ENCODE measurements around the gene DOCK9. TPM values are rescaled to one million over a fixed set of nuclear protein-coding genes. Genes with fewer than 3 reads are reported as not detected.
"Not testable (repeated sequence)": the region's sequence is repeated elsewhere in the genome, so short reads cannot be mapped to it uniquely, and the experiment has no call there.

Gene DOCK9
- polyA plus RNA-seq, 3 donors = 0.01 TPM; not detected in 2

GRCh38 chr13:98755729-98756128, 222.1 kb downstream of the DOCK9 start:
- H3K27ac ChIP-seq (ENCODE audit: low read depth in 1 of 2, low read length in 2 of 2) = no peak overlapping the region
- intact Hi-C loops (cut with micrococcal nuclease) = no loop called here
- H4K20me1 ChIP-seq (ENCODE audit: insufficient read depth, low read length) = no peaks in the 10 kb centered on the region
- no peaks in the 10 kb centered on the region for H3K79me2 ChIP-seq (ENCODE audit: insufficient read depth, low read length)
- H3K4me3 Mint-ChIP-seq = no peak overlapping the region
- no peak overlapping the region for H3K9ac ChIP-seq (ENCODE audit: insufficient read depth, low read length, poor library complexity, severe bottlenecking)
- H2AFZ ChIP-seq (ENCODE audit: insufficient read depth, low read depth, low read length, poor library complexity, severe bottlenecking) = no peak overlapping the region
- TF ChIP-seq CTCF (IDR thresholded peaks at IDR 0.05) = no peak
- H3K36me3 ChIP-seq (replicated peaks in 1 of 2; ENCODE audit: control insufficient read depth in 1 of 2, insufficient read depth in 2 of 2, low read length in 2 of 2) = no peaks in the 10 kb centered on the region
- peaks cover 37 to 43% (median 39%) of the 10 kb centered on the region in 3 donors for H3K27me3 Mint-ChIP-seq (ENCODE audit: low read depth in 3 of 3)
- no peaks in the 10 kb centered on the region for H3K4me1 ChIP-seq (ENCODE audit: control insufficient read depth in 1 of 2, insufficient read depth in 2 of 2, low read length in 2 of 2)
- no peak overlapping the region for H3K4me3 ChIP-seq (replicated peaks in 1 of 3; ENCODE audit: low read depth in 2 of 3, low read length in 3 of 3)
- no peak overlapping the region for H3K4me2 ChIP-seq (replicated peaks; ENCODE audit: extremely low read depth, low read length, poor library complexity, severe bottlenecking)
- peaks cover 21 to 32% of the 10 kb centered on the region in 2 donors for H3K27me3 ChIP-seq (ENCODE audit: control insufficient read depth in 2 of 2, insufficient read depth in 2 of 2, low read length in 2 of 2)
- peaks cover 16 to 32% (median 29%) of the 10 kb centered on the region in 7 donors for H3K9me3 Mint-ChIP-seq
- DNase-seq = no peak
- peaks cover 0 to 4% of the 10 kb centered on the region in 2 donors for H3K36me3 Mint-ChIP-seq
- no peak overlapping the region for H3K27ac Mint-ChIP-seq
- WGBS (ENCODE audit: insufficient coverage) = 88% methylated on average over 5 of the region's 9 CpGs
- peaks cover 11 to 20% of the 10 kb centered on the region in 2 donors for H3K9me3 ChIP-seq (replicated peaks in 1 of 2; ENCODE audit: control insufficient read depth in 1 of 2, insufficient read depth in 1 of 2, low read length in 2 of 2)
- no peaks in the 10 kb centered on the region for H3K4me1 Mint-ChIP-seq

GRCh38 chr13:98755116-98755515, 222.7 kb downstream of the DOCK9 start:
- H3K9me3 Mint-ChIP-seq = peaks cover 16 to 28% (median 25%) of the 10 kb centered on the region in 7 donors
- 83% methylated on average over 2 of the region's 2 CpGs for WGBS (ENCODE audit: insufficient coverage)
- Histone ChIP-seq H3K9me3 (replicated peaks in 1 of 2; ENCODE audit: control insufficient read depth in 1 of 2, insufficient read depth in 1 of 2, low read length in 2 of 2) (peaks cover 8 to 20% of the 10 kb centered on the region in 2 donors), H3K4me1 (ENCODE audit: control insufficient read depth in 1 of 2, insufficient read depth in 2 of 2, low read length in 2 of 2) (no peaks in the 10 kb centered on the region), H3K4me3 (replicated peaks in 1 of 3; ENCODE audit: low read depth in 2 of 3, low read length in 3 of 3) (no peak overlapping the region), H3K4me2 (replicated peaks; ENCODE audit: extremely low read depth, low read length, poor library complexity, severe bottlenecking) (no peak overlapping the region), H3K27me3 (ENCODE audit: control insufficient read depth in 2 of 2, insufficient read depth in 2 of 2, low read length in 2 of 2) (peaks cover 21 to 37% of the 10 kb centered on the region in 2 donors), H2AFZ (ENCODE audit: insufficient read depth, low read depth, low read length, poor library complexity, severe bottlenecking) (no peak overlapping the region), H3K36me3 (replicated peaks in 1 of 2; ENCODE audit: control insufficient read depth in 1 of 2, insufficient read depth in 2 of 2, low read length in 2 of 2) (no peaks in the 10 kb centered on the region), H3K9ac (ENCODE audit: insufficient read depth, low read length, poor library complexity, severe bottlenecking) (no peak overlapping the region), H3K27ac (ENCODE audit: low read depth in 1 of 2, low read length in 2 of 2) (no peak overlapping the region), H4K20me1 (ENCODE audit: insufficient read depth, low read length) (no peaks in the 10 kb centered on the region), H3K79me2 (ENCODE audit: insufficient read depth, low read length) (no peaks in the 10 kb centered on the region)
- TF ChIP-seq CTCF (IDR thresholded peaks at IDR 0.05) = no peak
- intact Hi-C loops (cut with micrococcal nuclease) = no loop called here
- H3K4me3 Mint-ChIP-seq = peak overlapping the region in 1 of 2 donors; percentile 2
- peaks cover 42 to 49% (median 43%) of the 10 kb centered on the region in 3 donors for H3K27me3 Mint-ChIP-seq (ENCODE audit: low read depth in 3 of 3)
- peaks cover 0 to 4% of the 10 kb centered on the region in 2 donors for H3K36me3 Mint-ChIP-seq
- no peak for DNase-seq
- H3K27ac Mint-ChIP-seq = no peak overlapping the region
- no peaks in the 10 kb centered on the region for H3K4me1 Mint-ChIP-seq

GRCh38 chr13:98754468-98754867, 223.4 kb downstream of the DOCK9 start:
- H3K4me1 Mint-ChIP-seq; H4K20me1 ChIP-seq (ENCODE audit: insufficient read depth, low read length); H3K4me3 ChIP-seq (replicated peaks in 1 of 3; ENCODE audit: low read depth in 2 of 3, low read length in 3 of 3); DNase-seq; H2AFZ ChIP-seq (ENCODE audit: insufficient read depth, low read depth, low read length, poor library complexity, severe bottlenecking); H3K4me1 ChIP-seq (ENCODE audit: control insufficient read depth in 1 of 2, insufficient read depth in 2 of 2, low read length in 2 of 2); H3K4me2 ChIP-seq (replicated peaks; ENCODE audit: extremely low read depth, low read length, poor library complexity, severe bottlenecking); intact Hi-C loops (cut with micrococcal nuclease); H3K27ac ChIP-seq (ENCODE audit: low read depth in 1 of 2, low read length in 2 of 2); H3K79me2 ChIP-seq (ENCODE audit: insufficient read depth, low read length); H3K9ac ChIP-seq (ENCODE audit: insufficient read depth, low read length, poor library complexity, severe bottlenecking); H3K4me3 Mint-ChIP-seq; H3K27ac Mint-ChIP-seq; H3K36me3 ChIP-seq (replicated peaks in 1 of 2; ENCODE audit: control insufficient read depth in 1 of 2, insufficient read depth in 2 of 2, low read length in 2 of 2); H3K36me3 Mint-ChIP-seq: not testable (repeated sequence)
- Mint-ChIP-seq H3K27me3 (ENCODE audit: low read depth in 3 of 3) (peaks cover 44 to 54% (median 46%) of the 10 kb centered on the region in 3 donors), H3K9me3 (peaks cover 14 to 23% (median 19%) of the 10 kb centered on the region in 7 donors)
- H3K9me3 ChIP-seq (replicated peaks in 1 of 2; ENCODE audit: control insufficient read depth in 1 of 2, insufficient read depth in 1 of 2, low read length in 2 of 2) = peaks cover 5 to 20% of the 10 kb centered on the region in 2 donors
- WGBS (ENCODE audit: insufficient coverage) = 100% methylated on average over 1 of the region's 4 CpGs
- peaks cover 21 to 40% of the 10 kb centered on the region in 2 donors for H3K27me3 ChIP-seq (ENCODE audit: control insufficient read depth in 2 of 2, insufficient read depth in 2 of 2, low read length in 2 of 2)

All from CD14-positive monocyte (primary cell).